ENCODE measurements around the gene HSD3B2.

GRCh38 chr1:119410961-119411360 lies 4.0 kb upstream of the HSD3B2 start:
- TF ChIP-seq CTCF (IDR thresholded peaks at IDR 0.05) (no peak), POLR2A (IDR thresholded peaks at IDR 0.05) (no peak), EP300 (IDR thresholded peaks at IDR 0.05) (no peak)
